Right lobe of liver (tissue), 4 donors: ENCODE data around the gene SMKR1.

Source experiments
- CTCF ChIP-seq, 4 donors: fragments of 200-600 bp in 3 of 4; fragments of 450-650 bp in 1 of 4; IDR thresholded peaks; one replicate each; pipeline versions ENCODE4 v1.5.1 to v1.8.0; 2016 to 2022; ENCODE audit warnings: antibody characterized with exemption in 4 of 4, mild to moderate bottlenecking in 2 of 4
- POLR2A ChIP-seq: fragments of 450-650 bp; IDR thresholded peaks from one replicate; pipeline ENCODE4 v1.6.1; 2017; ENCODE audit warnings: antibody characterized with exemption, mild to moderate bottlenecking
- donor health status: DM: no; HTN: no; CAD: no.
- donor health status: DM: no; HTN: no; CAD: no.
- donor health status: DM: no; HTN: yes; CAD: no.

- TF ChIP-seq CTCF (IDR thresholded peaks at IDR 0.05) (no peak), POLR2A (no peak)
Measured at GRCh38 chr7:129529643-129530042, 27.3 kb downstream of the SMKR1 start.
